GM19324 (cell line): ENCODE results near the gene SDK1.

ENCODE experiments used
- ATAC-seq: cut with Tn5 transposase; IDR thresholded peaks from one replicate; pipeline ENCODE4 v1.9.1; 2021; ENCODE audit warnings: mild to moderate bottlenecking, moderate library complexity; ENCODE audit not compliant: unreplicated experiment, low FRiP score

Gene SDK1

GRCh38 chr7:3639253-3639652, 338.2 kb downstream of the SDK1 start:
- ATAC-seq, result no peak

GRCh38 chr7:3641582-3641981, 340.5 kb downstream of the SDK1 start:
- ATAC-seq, result no peak

- no peak for ATAC-seq
Observed at GRCh38 chr7:3643091-3643490, 342.0 kb downstream of the SDK1 start.

GRCh38 chr7:3648276-3648675, 347.2 kb downstream of the SDK1 start:
- ATAC-seq, result no peak

GRCh38 chr7:3649250-3649649, 348.2 kb downstream of the SDK1 start:
- ATAC-seq, result no peak

- ATAC-seq, result no peak
Observed at GRCh38 chr7:3649678-3650440, 348.8 kb downstream of the SDK1 start.

- no peak for ATAC-seq
Observed at GRCh38 chr7:3650844-3651243, 349.8 kb downstream of the SDK1 start.

GRCh38 chr7:3655635-3656034, 354.6 kb downstream of the SDK1 start:
- no peak for ATAC-seq

GRCh38 chr7:3657206-3657605, 356.2 kb downstream of the SDK1 start:
- no peak for ATAC-seq

- ATAC-seq, result no peak
Observed at GRCh38 chr7:3668743-3669142, 367.7 kb downstream of the SDK1 start.

- no peak for ATAC-seq
Observed at GRCh38 chr7:3670898-3671297, 369.8 kb downstream of the SDK1 start.

- ATAC-seq, result no peak
Observed at GRCh38 chr7:3673524-3673923, 372.5 kb downstream of the SDK1 start.

- no peak for ATAC-seq
Observed at GRCh38 chr7:3678314-3678810, 377.3 kb downstream of the SDK1 start.

- ATAC-seq, result no peak
Observed at GRCh38 chr7:3682028-3682710, 381.1 kb downstream of the SDK1 start.

GRCh38 chr7:3683546-3684539, 382.8 kb downstream of the SDK1 start:
- ATAC-seq, result no peak

- ATAC-seq, result no peak
Observed at GRCh38 chr7:3688071-3688470, 387.0 kb downstream of the SDK1 start.

GRCh38 chr7:3688842-3689241, 387.8 kb downstream of the SDK1 start:
- no peak for ATAC-seq

GRCh38 chr7:3691478-3692158, 390.6 kb downstream of the SDK1 start:
- no peak for ATAC-seq

GRCh38 chr7:3695602-3696001, 394.6 kb downstream of the SDK1 start:
- no peak for ATAC-seq

- ATAC-seq, result no peak
Observed at GRCh38 chr7:3696113-3696512, 395.1 kb downstream of the SDK1 start.
